ENCODE measurements around the gene RALGAPA1. TPM values are rescaled to one million over a fixed set of nuclear protein-coding genes. Genes with fewer than 3 reads are reported as not detected.
A peak's percentile ranks its signal among the peaks of the same experiment; 100 is the strongest.

RALGAPA1 gene
- total and polyA plus RNA-seq, 2 of the 13 experiments (the other 11 are each of a cell fraction or from before 2014, with no cell fraction given): 65.0 to 89.2 TPM

DNA sequence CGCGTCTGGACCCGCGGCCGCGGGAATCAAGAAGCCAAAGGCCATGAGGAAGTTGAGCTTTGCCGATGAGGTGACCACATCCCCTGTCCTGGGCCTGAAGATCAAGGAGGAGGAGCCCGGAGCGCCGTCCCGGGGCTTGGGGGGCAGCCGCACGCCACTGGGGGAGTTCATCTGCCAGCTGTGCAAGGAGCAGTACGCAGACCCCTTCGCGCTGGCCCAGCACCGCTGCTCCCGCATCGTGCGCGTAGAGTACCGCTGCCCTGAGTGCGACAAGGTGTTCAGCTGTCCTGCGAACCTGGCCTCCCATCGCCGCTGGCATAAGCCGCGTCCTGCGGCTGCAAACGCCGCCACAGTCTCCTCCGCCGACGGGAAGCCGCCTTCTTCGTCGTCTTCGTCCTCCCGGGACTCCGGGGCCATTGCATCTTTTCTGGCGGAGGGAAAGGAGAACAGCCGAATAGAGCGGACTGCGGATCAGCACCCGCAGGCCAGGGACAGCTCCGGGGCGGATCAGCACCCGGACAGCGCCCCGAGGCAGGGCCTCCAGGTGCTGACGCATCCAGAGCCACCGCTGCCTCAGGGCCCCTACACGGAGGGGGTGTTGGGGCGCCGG, 274.1 kb downstream of the RALGAPA1 start (continued):
- TF ChIP-seq, protein P1, sequence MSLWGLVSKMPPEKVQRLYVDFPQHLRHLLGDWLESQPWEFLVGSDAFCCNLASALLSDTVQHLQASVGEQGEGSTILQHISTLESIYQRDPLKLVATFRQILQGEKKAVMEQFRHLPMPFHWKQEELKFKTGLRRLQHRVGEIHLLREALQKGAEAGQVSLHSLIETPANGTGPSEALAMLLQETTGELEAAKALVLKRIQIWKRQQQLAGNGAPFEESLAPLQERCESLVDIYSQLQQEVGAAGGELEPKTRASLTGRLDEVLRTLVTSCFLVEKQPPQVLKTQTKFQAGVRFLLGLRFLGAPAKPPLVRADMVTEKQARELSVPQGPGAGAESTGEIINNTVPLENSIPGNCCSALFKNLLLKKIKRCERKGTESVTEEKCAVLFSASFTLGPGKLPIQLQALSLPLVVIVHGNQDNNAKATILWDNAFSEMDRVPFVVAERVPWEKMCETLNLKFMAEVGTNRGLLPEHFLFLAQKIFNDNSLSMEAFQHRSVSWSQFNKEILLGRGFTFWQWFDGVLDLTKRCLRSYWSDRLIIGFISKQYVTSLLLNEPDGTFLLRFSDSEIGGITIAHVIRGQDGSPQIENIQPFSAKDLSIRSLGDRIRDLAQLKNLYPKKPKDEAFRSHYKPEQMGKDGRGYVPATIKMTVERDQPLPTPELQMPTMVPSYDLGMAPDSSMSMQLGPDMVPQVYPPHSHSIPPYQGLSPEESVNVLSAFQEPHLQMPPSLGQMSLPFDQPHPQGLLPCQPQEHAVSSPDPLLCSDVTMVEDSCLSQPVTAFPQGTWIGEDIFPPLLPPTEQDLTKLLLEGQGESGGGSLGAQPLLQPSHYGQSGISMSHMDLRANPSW (CRISPR knock-in tag; IDR thresholded peaks at IDR 0.05; ENCODE audit: borderline replicate concordance): peak; percentile 100
- TF ChIP-seq MAFG (CRISPR knock-in tag; IDR thresholded peaks at IDR 0.05): peak; percentile 98
- TF ChIP-seq, protein P2, sequence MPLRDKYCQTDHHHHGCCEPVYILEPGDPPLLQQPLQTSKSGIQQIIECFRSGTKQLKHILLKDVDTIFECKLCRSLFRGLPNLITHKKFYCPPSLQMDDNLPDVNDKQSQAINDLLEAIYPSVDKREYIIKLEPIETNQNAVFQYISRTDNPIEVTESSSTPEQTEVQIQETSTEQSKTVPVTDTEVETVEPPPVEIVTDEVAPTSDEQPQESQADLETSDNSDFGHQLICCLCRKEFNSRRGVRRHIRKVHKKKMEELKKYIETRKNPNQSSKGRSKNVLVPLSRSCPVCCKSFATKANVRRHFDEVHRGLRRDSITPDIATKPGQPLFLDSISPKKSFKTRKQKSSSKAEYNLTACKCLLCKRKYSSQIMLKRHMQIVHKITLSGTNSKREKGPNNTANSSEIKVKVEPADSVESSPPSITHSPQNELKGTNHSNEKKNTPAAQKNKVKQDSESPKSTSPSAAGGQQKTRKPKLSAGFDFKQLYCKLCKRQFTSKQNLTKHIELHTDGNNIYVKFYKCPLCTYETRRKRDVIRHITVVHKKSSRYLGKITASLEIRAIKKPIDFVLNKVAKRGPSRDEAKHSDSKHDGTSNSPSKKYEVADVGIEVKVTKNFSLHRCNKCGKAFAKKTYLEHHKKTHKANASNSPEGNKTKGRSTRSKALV (CRISPR knock-in tag; IDR thresholded peaks at IDR 0.05): peak; percentile 100
- peak; percentile 99 for TF ChIP-seq MBNL3 (CRISPR knock-in tag; conservative IDR thresholded peaks at IDR 0.05)
- TF ChIP-seq, protein P3, sequence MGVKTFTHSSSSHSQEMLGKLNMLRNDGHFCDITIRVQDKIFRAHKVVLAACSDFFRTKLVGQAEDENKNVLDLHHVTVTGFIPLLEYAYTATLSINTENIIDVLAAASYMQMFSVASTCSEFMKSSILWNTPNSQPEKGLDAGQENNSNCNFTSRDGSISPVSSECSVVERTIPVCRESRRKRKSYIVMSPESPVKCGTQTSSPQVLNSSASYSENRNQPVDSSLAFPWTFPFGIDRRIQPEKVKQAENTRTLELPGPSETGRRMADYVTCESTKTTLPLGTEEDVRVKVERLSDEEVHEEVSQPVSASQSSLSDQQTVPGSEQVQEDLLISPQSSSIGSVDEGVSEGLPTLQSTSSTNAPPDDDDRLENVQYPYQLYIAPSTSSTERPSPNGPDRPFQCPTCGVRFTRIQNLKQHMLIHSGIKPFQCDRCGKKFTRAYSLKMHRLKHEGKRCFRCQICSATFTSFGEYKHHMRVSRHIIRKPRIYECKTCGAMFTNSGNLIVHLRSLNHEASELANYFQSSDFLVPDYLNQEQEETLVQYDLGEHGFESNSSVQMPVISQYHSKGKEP (CRISPR knock-in tag; IDR thresholded peaks at IDR 0.05): peak; percentile 100
- TF ChIP-seq ZNF143 (CRISPR knock-in tag; IDR thresholded peaks at IDR 0.05): peak; percentile 84
- TF ChIP-seq, protein P4, sequence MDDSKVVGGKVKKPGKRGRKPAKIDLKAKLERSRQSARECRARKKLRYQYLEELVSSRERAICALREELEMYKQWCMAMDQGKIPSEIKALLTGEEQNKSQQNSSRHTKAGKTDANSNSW (CRISPR knock-in tag; IDR thresholded peaks at IDR 0.05; ENCODE audit: borderline replicate concordance): peak; percentile 100
- TF ChIP-seq, protein P5, sequence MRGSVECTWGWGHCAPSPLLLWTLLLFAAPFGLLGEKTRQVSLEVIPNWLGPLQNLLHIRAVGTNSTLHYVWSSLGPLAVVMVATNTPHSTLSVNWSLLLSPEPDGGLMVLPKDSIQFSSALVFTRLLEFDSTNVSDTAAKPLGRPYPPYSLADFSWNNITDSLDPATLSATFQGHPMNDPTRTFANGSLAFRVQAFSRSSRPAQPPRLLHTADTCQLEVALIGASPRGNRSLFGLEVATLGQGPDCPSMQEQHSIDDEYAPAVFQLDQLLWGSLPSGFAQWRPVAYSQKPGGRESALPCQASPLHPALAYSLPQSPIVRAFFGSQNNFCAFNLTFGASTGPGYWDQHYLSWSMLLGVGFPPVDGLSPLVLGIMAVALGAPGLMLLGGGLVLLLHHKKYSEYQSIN (CRISPR knock-in tag; IDR thresholded peaks at IDR 0.05; ENCODE audit: borderline replicate concordance): peak; percentile 100
- TF ChIP-seq SIN3B (IDR thresholded peaks at IDR 0.05; ENCODE audit: low read length): peak; percentile 90
- TF ChIP-seq FOXA3 (CRISPR knock-in tag; IDR thresholded peaks at IDR 0.05): peak; percentile 98
- TF ChIP-seq, protein P6, sequence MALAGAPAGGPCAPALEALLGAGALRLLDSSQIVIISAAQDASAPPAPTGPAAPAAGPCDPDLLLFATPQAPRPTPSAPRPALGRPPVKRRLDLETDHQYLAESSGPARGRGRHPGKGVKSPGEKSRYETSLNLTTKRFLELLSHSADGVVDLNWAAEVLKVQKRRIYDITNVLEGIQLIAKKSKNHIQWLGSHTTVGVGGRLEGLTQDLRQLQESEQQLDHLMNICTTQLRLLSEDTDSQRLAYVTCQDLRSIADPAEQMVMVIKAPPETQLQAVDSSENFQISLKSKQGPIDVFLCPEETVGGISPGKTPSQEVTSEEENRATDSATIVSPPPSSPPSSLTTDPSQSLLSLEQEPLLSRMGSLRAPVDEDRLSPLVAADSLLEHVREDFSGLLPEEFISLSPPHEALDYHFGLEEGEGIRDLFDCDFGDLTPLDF (CRISPR knock-in tag; IDR thresholded peaks at IDR 0.05): peak; percentile 100
- TF ChIP-seq, protein P7, sequence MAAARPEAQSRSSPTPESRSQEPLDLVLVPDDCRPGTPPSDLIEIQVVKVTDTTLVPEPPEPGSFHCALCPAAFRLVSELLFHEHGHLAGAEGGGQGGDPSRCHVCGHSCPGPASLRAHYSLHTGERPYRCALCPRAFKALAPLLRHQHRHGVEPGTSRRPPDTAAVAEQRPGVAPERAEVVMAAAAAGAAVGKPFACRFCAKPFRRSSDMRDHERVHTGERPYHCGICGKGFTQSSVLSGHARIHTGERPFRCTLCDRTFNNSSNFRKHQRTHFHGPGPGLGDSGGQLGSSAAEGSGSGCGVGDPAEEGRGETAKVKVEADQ (CRISPR knock-in tag; IDR thresholded peaks at IDR 0.05; ENCODE audit: borderline replicate concordance): peak; percentile 100
- TF ChIP-seq HMG20B (CRISPR knock-in tag; conservative IDR thresholded peaks at IDR 0.05): peak; percentile 100
- TF ChIP-seq ZC3H13 (CRISPR knock-in tag; IDR thresholded peaks at IDR 0.05): peak; percentile 100
- TF ChIP-seq, protein P8, sequence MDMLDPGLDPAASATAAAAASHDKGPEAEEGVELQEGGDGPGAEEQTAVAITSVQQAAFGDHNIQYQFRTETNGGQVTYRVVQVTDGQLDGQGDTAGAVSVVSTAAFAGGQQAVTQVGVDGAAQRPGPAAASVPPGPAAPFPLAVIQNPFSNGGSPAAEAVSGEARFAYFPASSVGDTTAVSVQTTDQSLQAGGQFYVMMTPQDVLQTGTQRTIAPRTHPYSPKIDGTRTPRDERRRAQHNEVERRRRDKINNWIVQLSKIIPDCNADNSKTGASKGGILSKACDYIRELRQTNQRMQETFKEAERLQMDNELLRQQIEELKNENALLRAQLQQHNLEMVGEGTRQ (IDR thresholded peaks at IDR 0.05; ENCODE audit: low read depth, low read length): no peak
- TF ChIP-seq, protein P8 (CRISPR knock-in tag; IDR thresholded peaks at IDR 0.05; ENCODE audit: borderline replicate concordance): peak; percentile 87; the same call in 1 of the 2 replicates
- TF ChIP-seq ISL2 (CRISPR knock-in tag; IDR thresholded peaks at IDR 0.05): peak; percentile 100
